Stimulated activated CD4-positive, alpha-beta T cell treated with anti-CD3 and anti-CD28 coated beads, Interleukin-12 subunit alpha, Interleukin-12 subunit beta, amount 100 ng/mL, for 24 hours (primary cell): Measurements from ENCODE around the gene CENPN.

Experiments used
- DNase-seq, 2 experiments: peaks; one replicate each; pipeline ENCODE4 v3.0.0-alpha.2; 2020; ENCODE audit warnings: low read depth in 2 of 2

The CENPN gene

GRCh38 chr16:81077076-81077940 lies 70.3 kb downstream of the CENPN start, which contains the start of gene C16orf46:
Gene C16orf46 (minus strand): TSS chr16:81077238. CDS start chr16:81063955, 13,283 bp downstream.
- peak; percentile 97 to 98 for DNase-seq

GRCh38 chr16:81080233-81080632 lies 73.2 kb downstream of the CENPN start:
- DNase-seq = no peak

GRCh38 chr16:81081014-81081413 lies 74.0 kb downstream of the CENPN start:
- DNase-seq = no peak
